OCI-LY1 (cell line): Measurements from ENCODE around the gene CDC42EP4.
A peak's percentile ranks its signal among the peaks of the same experiment; 100 is the strongest.

Experiments
- H2AFZ ChIP-seq: fragments of 200-600 bp; sonication (generic), shearing (Covaris generic); 2 replicates; pipeline ENCODE4 v1.6.0; 2014; ENCODE audit warnings: antibody characterized with exemption, mild to moderate bottlenecking, low read length
- H3F3A ChIP-seq: fragments of 200-600 bp; sonication (generic), shearing (Covaris generic); 2 replicates; pipeline ENCODE4 v1.6.0; 2014; ENCODE audit warnings: mild to moderate bottlenecking, antibody characterized with exemption, low read length, moderate library complexity; ENCODE audit not compliant: insufficient read depth
- H3K27ac ChIP-seq: fragments of 200-600 bp; sonication (generic); 2 replicates; pipeline ENCODE4 v1.5.1; 2014; ENCODE audit warnings: low read length, mixed run types, mild to moderate bottlenecking, low read depth; ENCODE audit not compliant: poor library complexity, severe bottlenecking
- H3K27me3 ChIP-seq: fragments of 200-600 bp; sonication (generic); 2 replicates; pipeline ENCODE4 v1.6.0; 2014; ENCODE audit warnings: antibody characterized with exemption, mild to moderate bottlenecking, low read length, moderate library complexity; ENCODE audit not compliant: insufficient read depth
- H3K36me3 ChIP-seq: fragments of 200-600 bp; sonication (generic); 2 replicates; pipeline ENCODE4 v1.6.1; 2014; ENCODE audit warnings: mild to moderate bottlenecking, antibody characterized with exemption, low read length, moderate library complexity, mixed read lengths; ENCODE audit not compliant: insufficient read depth
- H3K4me1 ChIP-seq: fragments of 200-600 bp; sonication (generic); 2 replicates; pipeline ENCODE4 v1.5.1; 2014; ENCODE audit warnings: mild to moderate bottlenecking, low read length, moderate library complexity; ENCODE audit not compliant: insufficient read depth, severe bottlenecking
- H3K4me2 ChIP-seq: fragments of 200-600 bp; sonication (generic), shearing (Covaris generic); 2 replicates; pipeline ENCODE4 v1.6.1; 2014; ENCODE audit warnings: low read length
- H3K4me3 ChIP-seq: fragments of 200-600 bp; sonication (generic); 2 replicates; pipeline ENCODE4 v1.5.1; 2014; ENCODE audit warnings: low read length, low read depth, mild to moderate bottlenecking, mixed read lengths; ENCODE audit not compliant: poor library complexity, severe bottlenecking
- H3K79me2 ChIP-seq: fragments of 200-600 bp; shearing (Covaris generic); 2 replicates; pipeline ENCODE4 v1.6.1; 2016; ENCODE audit warnings: mixed run types, low read length, mixed read lengths; ENCODE audit not compliant: insufficient read depth
- H3K9ac ChIP-seq: fragments of 200-600 bp; sonication (generic), shearing (Covaris generic); 2 replicates; pipeline ENCODE4 v1.6.1; 2014; ENCODE audit warnings: mild to moderate bottlenecking, low read length, mixed read lengths
- H3K9me2 ChIP-seq: fragments of 200-600 bp; sonication (generic), shearing (Covaris generic); 2 replicates; pipeline ENCODE4 v1.6.1; 2014; ENCODE audit warnings: low read depth, mild to moderate bottlenecking, low read length, mixed read lengths
- H3K9me3 ChIP-seq: fragments of 200-600 bp; shearing (Covaris generic); 2 replicates; pipeline ENCODE4 v1.6.1; 2014; ENCODE audit warnings: low read length, mixed read lengths
- H4K20me1 ChIP-seq: fragments of 200-600 bp; sonication (generic), shearing (Covaris generic); 2 replicates; pipeline ENCODE4 v1.6.0; 2016; ENCODE audit warnings: mild to moderate bottlenecking, low read length; ENCODE audit not compliant: insufficient read depth
- CTCF ChIP-seq: fragments of 200-600 bp; sonication (generic), shearing (Covaris generic); IDR thresholded peaks from 2 replicates; pipeline ENCODE4 v1.5.1; 2017; ENCODE audit warnings: mild to moderate bottlenecking, antibody characterized with exemption, low read length, moderate library complexity, mixed read lengths
- EZH2 ChIP-seq: fragments of 200-600 bp; sonication (generic), shearing (Covaris generic); IDR thresholded peaks from 2 replicates; pipeline ENCODE4 v1.8.0; 2017; ENCODE audit warnings: borderline replicate concordance, mixed run types, mild to moderate bottlenecking, antibody characterized with exemption, low read length, moderate library complexity, mixed read lengths

CDC42EP4 gene

GRCh38 chr17:73311781-73312641 is at the start of gene CDC42EP4:
Gene CDC42EP4, minus strand, starts transcription at chr17:73312001. Its CDS starts 25,501 bp downstream, at chr17:73286500.
- Histone ChIP-seq H3K27ac (no peak within 1 kb of the TSS), H3K9ac (no peak within 1 kb of the TSS), H3K36me3 (no peaks in the 10 kb centered on the region)

GRCh38 chr17:73360961-73361761 is 49.4 kb upstream of the CDC42EP4 start:
- no peaks in the 10 kb centered on the region for H3K36me3 ChIP-seq
- no peak overlapping the region for H3K4me3 ChIP-seq
- no peaks in the 10 kb centered on the region for H3K9me3 ChIP-seq
- no peak overlapping the region for H3K4me2 ChIP-seq
- H3K27ac ChIP-seq: no peak overlapping the region
- no peaks in the 10 kb centered on the region for H3K4me1 ChIP-seq
- no peaks in the 10 kb centered on the region for H3K79me2 ChIP-seq
- H4K20me1 ChIP-seq: no peaks in the 10 kb centered on the region
- H3K9ac ChIP-seq: no peak overlapping the region
- TF ChIP-seq CTCF (no peak), EZH2 (no peak)
- no peak overlapping the region for H2AFZ ChIP-seq
- no peaks in the 10 kb centered on the region for H3F3A ChIP-seq
- H3K9me2 ChIP-seq: no peaks in the 10 kb centered on the region
- 0 out of 2 replicates have a peak, but pooled peaks cover 6% of the 10 kb centered on the region for H3K27me3 ChIP-seq

More at GRCh38 chr17:73311781-73312641, at the start of gene CDC42EP4:
- no peaks in the 10 kb centered on the region for H3K9me3 ChIP-seq
- peaks cover 10% of the 10 kb centered on the region for H3K4me1 ChIP-seq
- H3K4me2 ChIP-seq: peak within 1 kb of the TSS; percentile 52
- H2AFZ ChIP-seq: no peak within 1 kb of the TSS
- no peaks in the 10 kb centered on the region for H3F3A ChIP-seq
- H3K9me2 ChIP-seq: no peaks in the 10 kb centered on the region
- no peak for TF ChIP-seq EZH2
- no peak for TF ChIP-seq CTCF
- no peaks in the 10 kb centered on the region for H4K20me1 ChIP-seq
- no peaks in the 10 kb centered on the region for H3K27me3 ChIP-seq
- H3K79me2 ChIP-seq: no peaks in the 10 kb centered on the region
- H3K4me3 ChIP-seq: peak within 1 kb of the TSS; percentile 47

- H3K79me2 ChIP-seq: no peaks in the 10 kb centered on the region
- H3F3A ChIP-seq: no peaks in the 10 kb centered on the region
- no peaks in the 10 kb centered on the region for H4K20me1 ChIP-seq
- H3K4me2 ChIP-seq: no peak overlapping the region
- H3K9ac ChIP-seq: no peak overlapping the region
- no peaks in the 10 kb centered on the region for H3K9me2 ChIP-seq
- no peaks in the 10 kb centered on the region for H3K9me3 ChIP-seq
- no peak overlapping the region for H2AFZ ChIP-seq
- H3K27me3 ChIP-seq: 0 out of 2 replicates have a peak, but pooled peaks cover 6% of the 10 kb centered on the region
- H3K4me1 ChIP-seq: no peaks in the 10 kb centered on the region
- no peaks in the 10 kb centered on the region for H3K36me3 ChIP-seq
- TF ChIP-seq CTCF: no peak
- no peak overlapping the region for H3K27ac ChIP-seq
- H3K4me3 ChIP-seq: no peak overlapping the region
Observed at GRCh38 chr17:73359987-73360410, 48.2 kb upstream of the CDC42EP4 start.
